ENCODE results near the gene PNMA1.

The PNMA1 gene

DNA sequence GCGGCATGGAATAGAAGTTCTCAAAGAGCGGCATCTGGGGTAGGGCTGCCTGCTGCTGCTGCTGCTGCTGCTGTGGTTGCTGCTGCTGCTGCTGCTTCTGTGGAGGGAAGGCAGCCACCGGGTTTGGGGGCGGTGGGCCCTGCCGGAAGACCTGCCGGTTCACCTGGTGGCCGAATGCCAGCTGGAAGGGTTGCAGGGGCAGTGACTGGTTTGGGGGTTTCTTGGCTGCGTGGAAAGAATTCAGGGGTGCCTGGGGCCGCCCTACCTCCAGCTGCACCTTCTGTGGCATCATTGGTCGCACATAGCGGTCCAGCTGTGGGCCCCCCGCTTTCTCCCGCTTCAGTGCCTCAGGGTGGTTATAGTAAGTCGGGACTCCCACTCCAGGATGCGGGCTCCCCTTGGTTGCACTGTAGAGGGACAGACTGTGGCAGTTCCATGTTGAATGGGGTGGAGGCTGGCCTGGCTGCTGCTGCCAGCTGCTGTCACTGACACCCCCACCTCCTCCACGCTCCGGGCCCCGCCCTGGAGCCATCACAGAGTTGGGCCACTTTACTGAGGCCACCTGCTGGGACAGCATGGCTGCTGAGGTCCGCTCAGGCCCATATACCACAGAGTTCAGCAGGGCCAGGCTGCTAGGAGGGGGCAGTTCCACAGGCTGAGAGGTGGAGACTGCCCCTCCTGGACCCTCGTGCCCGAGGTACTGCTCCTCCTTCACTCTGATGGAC lies 25.2 kb upstream of the PNMA1 start:
- no peak overlapping the region for H4K91ac ChIP-seq (ENCODE audit: low read depth, low read length)
- no peak overlapping the region for H3K27ac ChIP-seq (ENCODE audit: low read depth, low read length)
- H3K9me3 ChIP-seq (ENCODE audit: insufficient read depth, low read depth, low read length) = no peaks in the 10 kb centered on the region
- no peak overlapping the region for H2BK5ac ChIP-seq (ENCODE audit: low read depth, low read length, poor library complexity)
- DNase-seq = no peak
- peak overlapping the region; percentile 50 for H3K4ac ChIP-seq (ENCODE audit: low read depth, low read length)
- no peaks in the 10 kb centered on the region for H3K27me3 ChIP-seq (ENCODE audit: insufficient read depth, low read length)
- H3K4me2 ChIP-seq (ENCODE audit: low read length) = no peak overlapping the region
- H4K8ac ChIP-seq (ENCODE audit: low read depth, low read length) = no peak overlapping the region
- H3K4me1 ChIP-seq (ENCODE audit: control insufficient read depth in 1 of 2, insufficient read depth in 2 of 2, low read length in 2 of 2) = peaks cover 37 to 39% of the 10 kb centered on the region in 2 experiments
- H4K12ac ChIP-seq (ENCODE audit: low read depth, low read length) = no peak overlapping the region
- H3K18ac ChIP-seq (ENCODE audit: low read length) = peak overlapping the region; percentile 4
- H3K9ac ChIP-seq (ENCODE audit: low read length) = no peak overlapping the region
- H3K23ac ChIP-seq (ENCODE audit: low read length) = no peak overlapping the region
- H3K36me3 ChIP-seq (ENCODE audit: control insufficient read depth in 1 of 2, insufficient read depth in 2 of 2, low read length in 2 of 2) = peaks cover 29 to 33% of the 10 kb centered on the region in 2 experiments
- H2AK5ac ChIP-seq (ENCODE audit: low read length) = no peak overlapping the region
- H3K14ac ChIP-seq (ENCODE audit: low read length) = no peak overlapping the region
- H3K79me2 ChIP-seq (ENCODE audit: control insufficient read depth, insufficient read depth, low read length, poor library complexity) = peaks cover 25% of the 10 kb centered on the region
- H2BK12ac ChIP-seq (ENCODE audit: low read length) = no peak overlapping the region
- H2BK120ac ChIP-seq (ENCODE audit: insufficient read depth, low read length, poor library complexity) = no peak overlapping the region
- no peak overlapping the region for H3K4me3 ChIP-seq (ENCODE audit: low read depth, low read length)
- no CpG with 5 or more reads among the region's 21 CpGs for WGBS (ENCODE audit: extremely low coverage, insufficient coverage, insufficient read length)
- no peak overlapping the region for H2AFZ ChIP-seq (ENCODE audit: insufficient read depth, low read length, poor library complexity)
- H3K79me1 ChIP-seq (ENCODE audit: low read length) = peaks cover 20% of the 10 kb centered on the region

DNA sequence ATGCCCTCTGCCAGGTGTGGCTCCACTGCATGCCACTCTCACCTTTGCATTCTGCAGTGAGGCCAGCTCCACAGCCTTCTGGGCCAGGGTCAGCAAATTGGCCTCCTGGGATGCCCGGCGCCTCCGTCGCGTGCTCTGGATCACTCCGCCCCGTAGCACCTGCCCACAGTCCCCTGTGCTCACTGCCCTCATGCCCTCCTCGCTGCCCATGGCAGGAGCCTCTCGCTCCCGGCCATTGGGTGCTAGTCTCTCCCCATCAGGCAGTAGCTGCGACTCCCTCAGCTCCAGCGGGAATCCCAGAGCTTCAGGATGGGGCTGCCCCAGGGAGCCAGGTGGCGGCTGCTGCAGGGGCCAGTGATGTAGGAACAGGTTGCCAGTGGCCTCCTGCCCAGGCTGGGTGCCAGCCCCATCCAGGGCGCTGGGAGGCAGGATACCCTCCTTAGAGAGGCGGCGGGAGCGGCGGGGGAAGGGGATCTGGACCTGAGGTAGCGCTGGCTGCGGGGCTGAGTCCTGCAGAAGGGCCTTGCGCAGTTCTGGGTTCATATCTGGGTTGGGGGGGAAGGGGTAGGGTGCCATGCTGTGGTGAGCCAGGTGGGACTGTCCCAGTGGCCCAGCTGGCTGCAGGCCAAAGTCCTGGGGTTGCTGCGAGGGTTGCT lies 24.5 kb upstream of the PNMA1 start:
- H4K12ac ChIP-seq (ENCODE audit: low read depth, low read length) = no peak overlapping the region

DNA sequence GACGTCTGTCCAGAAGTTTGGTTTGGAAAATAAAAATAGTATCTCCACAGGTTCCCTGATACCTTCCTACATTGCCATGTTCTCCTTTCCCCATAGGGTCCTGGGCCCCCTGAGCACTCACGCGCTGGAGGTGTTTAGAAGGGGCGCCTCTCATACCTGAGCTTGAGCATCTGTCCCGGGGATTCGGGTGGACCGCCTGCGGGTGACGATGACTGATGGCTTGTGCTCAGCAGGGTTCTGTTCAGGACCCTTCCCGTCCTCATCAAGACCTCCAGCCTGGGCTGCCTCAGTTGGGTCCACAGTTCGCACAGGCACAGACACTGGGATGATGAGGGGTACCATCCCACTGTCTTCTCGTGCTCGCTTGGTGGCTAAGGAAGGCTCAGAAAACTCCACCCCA lies 22.7 kb upstream of the PNMA1 start:
- Histone ChIP-seq H3K27ac (ENCODE audit: low read depth, low read length) (no peak overlapping the region), H4K91ac (ENCODE audit: low read depth, low read length) (no peak overlapping the region), H3K23ac (ENCODE audit: low read length) (no peak overlapping the region), H4K12ac (ENCODE audit: low read depth, low read length) (no peak overlapping the region), H2AFZ (ENCODE audit: insufficient read depth, low read length, poor library complexity) (no peak overlapping the region), H3K36me3 (ENCODE audit: control insufficient read depth in 1 of 2, insufficient read depth in 2 of 2, low read length in 2 of 2) (peaks cover 31 to 34% of the 10 kb centered on the region in 2 experiments), H3K9ac (ENCODE audit: low read length) (no peak overlapping the region), H2AK5ac (ENCODE audit: low read length) (no peak overlapping the region), H3K9me3 (ENCODE audit: insufficient read depth, low read depth, low read length) (no peaks in the 10 kb centered on the region), H2BK12ac (ENCODE audit: low read length) (no peak overlapping the region), H3K4me2 (ENCODE audit: low read length) (no peak overlapping the region), H3K27me3 (ENCODE audit: insufficient read depth, low read length) (no peaks in the 10 kb centered on the region), H4K8ac (ENCODE audit: low read depth, low read length) (no peak overlapping the region), H3K18ac (ENCODE audit: low read length) (no peak overlapping the region), H2BK5ac (ENCODE audit: low read depth, low read length, poor library complexity) (no peak overlapping the region), H3K4ac (ENCODE audit: low read depth, low read length) (no peak overlapping the region), H3K4me3 (ENCODE audit: low read depth, low read length) (no peak overlapping the region), H3K79me2 (ENCODE audit: control insufficient read depth, insufficient read depth, low read length, poor library complexity) (peaks cover 12% of the 10 kb centered on the region), H2BK120ac (ENCODE audit: insufficient read depth, low read length, poor library complexity) (no peak overlapping the region), H3K79me1 (ENCODE audit: low read length) (peaks cover 13% of the 10 kb centered on the region), H3K4me1 (ENCODE audit: control insufficient read depth in 1 of 2, insufficient read depth in 2 of 2, low read length in 2 of 2) (peaks cover 14% of the 10 kb centered on the region in 2 experiments), H3K14ac (ENCODE audit: low read length) (no peak overlapping the region)
- no CpG with 5 or more reads among the region's 13 CpGs for WGBS (ENCODE audit: extremely low coverage, insufficient coverage, insufficient read length)
- DNase-seq = no peak

More for the DNA sequence above, 24.5 kb upstream of the PNMA1 start:
- peaks cover 31 to 34% of the 10 kb centered on the region in 2 experiments for H3K36me3 ChIP-seq (ENCODE audit: control insufficient read depth in 1 of 2, insufficient read depth in 2 of 2, low read length in 2 of 2)
- peaks cover 20% of the 10 kb centered on the region for H3K79me2 ChIP-seq (ENCODE audit: control insufficient read depth, insufficient read depth, low read length, poor library complexity)
- no peak overlapping the region for H3K4me2 ChIP-seq (ENCODE audit: low read length)
- H2AFZ ChIP-seq (ENCODE audit: insufficient read depth, low read length, poor library complexity) = no peak overlapping the region
- no peak overlapping the region for H2BK120ac ChIP-seq (ENCODE audit: insufficient read depth, low read length, poor library complexity)
- H4K91ac ChIP-seq (ENCODE audit: low read depth, low read length) = no peak overlapping the region
- H3K4ac ChIP-seq (ENCODE audit: low read depth, low read length) = peak overlapping the region; percentile 4
- peak overlapping the region; percentile 12 for H3K18ac ChIP-seq (ENCODE audit: low read length)
- H3K4me3 ChIP-seq (ENCODE audit: low read depth, low read length) = no peak overlapping the region
- H3K9ac ChIP-seq (ENCODE audit: low read length) = no peak overlapping the region
- WGBS (ENCODE audit: extremely low coverage, insufficient coverage, insufficient read length) = no CpG with 5 or more reads among the region's 22 CpGs
- H2BK5ac ChIP-seq (ENCODE audit: low read depth, low read length, poor library complexity) = no peak overlapping the region
- DNase-seq = no peak
- no peak overlapping the region for H3K27ac ChIP-seq (ENCODE audit: low read depth, low read length)
- peaks cover 32% of the 10 kb centered on the region in 2 experiments for H3K4me1 ChIP-seq (ENCODE audit: control insufficient read depth in 1 of 2, insufficient read depth in 2 of 2, low read length in 2 of 2)
- H3K23ac ChIP-seq (ENCODE audit: low read length) = no peak overlapping the region
- H3K79me1 ChIP-seq (ENCODE audit: low read length) = peaks cover 20% of the 10 kb centered on the region
- no peak overlapping the region for H3K14ac ChIP-seq (ENCODE audit: low read length)
- H3K9me3 ChIP-seq (ENCODE audit: insufficient read depth, low read depth, low read length) = no peaks in the 10 kb centered on the region
- no peaks in the 10 kb centered on the region for H3K27me3 ChIP-seq (ENCODE audit: insufficient read depth, low read length)
- H4K8ac ChIP-seq (ENCODE audit: low read depth, low read length) = no peak overlapping the region
- no peak overlapping the region for H2AK5ac ChIP-seq (ENCODE audit: low read length)
- no peak overlapping the region for H2BK12ac ChIP-seq (ENCODE audit: low read length)

DNA sequence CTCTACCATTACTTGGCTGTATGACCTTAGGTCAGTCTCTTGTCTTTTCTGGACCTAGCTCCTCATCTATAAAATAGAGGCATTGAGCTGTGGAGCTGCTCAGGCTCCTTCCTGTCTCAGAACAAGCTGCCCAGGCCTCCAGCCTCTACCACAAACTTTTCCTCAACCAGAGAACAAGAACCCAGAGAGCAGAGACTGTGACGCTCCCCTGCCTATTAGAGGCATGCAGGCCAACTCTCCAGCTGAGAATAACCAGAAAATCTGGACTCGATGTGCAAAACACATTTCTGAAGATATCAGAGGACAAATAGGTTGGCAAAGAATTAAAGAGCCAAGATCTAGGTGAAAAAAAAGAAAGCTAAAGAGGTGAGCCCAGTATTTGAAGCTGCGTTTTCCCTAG lies 17.8 kb upstream of the PNMA1 start:
- Histone ChIP-seq H2BK120ac (ENCODE audit: insufficient read depth, low read length, poor library complexity) (no peak overlapping the region), H2AFZ (ENCODE audit: insufficient read depth, low read length, poor library complexity) (no peak overlapping the region), H3K18ac (ENCODE audit: low read length) (no peak overlapping the region), H3K36me3 (ENCODE audit: control insufficient read depth in 1 of 2, insufficient read depth in 2 of 2, low read length in 2 of 2) (peaks cover 22 to 29% of the 10 kb centered on the region in 2 experiments), H2AK5ac (ENCODE audit: low read length) (no peak overlapping the region), H3K9ac (ENCODE audit: low read length) (no peak overlapping the region), H3K79me1 (ENCODE audit: low read length) (no peaks in the 10 kb centered on the region), H3K14ac (ENCODE audit: low read length) (no peak overlapping the region), H3K4me3 (ENCODE audit: low read depth, low read length) (no peak overlapping the region), H3K4me1 (ENCODE audit: control insufficient read depth in 1 of 2, insufficient read depth in 2 of 2, low read length in 2 of 2) (peaks cover 0 to 5% of the 10 kb centered on the region in 2 experiments), H4K91ac (ENCODE audit: low read depth, low read length) (no peak overlapping the region), H3K27ac (ENCODE audit: low read depth, low read length) (no peak overlapping the region), H4K12ac (ENCODE audit: low read depth, low read length) (no peak overlapping the region), H3K27me3 (ENCODE audit: insufficient read depth, low read length) (no peaks in the 10 kb centered on the region), H3K4me2 (ENCODE audit: low read length) (no peak overlapping the region), H2BK12ac (ENCODE audit: low read length) (no peak overlapping the region), H3K4ac (ENCODE audit: low read depth, low read length) (no peak overlapping the region), H3K9me3 (ENCODE audit: insufficient read depth, low read depth, low read length) (no peaks in the 10 kb centered on the region), H3K23ac (ENCODE audit: low read length) (no peak overlapping the region), H4K8ac (ENCODE audit: low read depth, low read length) (no peak overlapping the region), H2BK5ac (ENCODE audit: low read depth, low read length, poor library complexity) (no peak overlapping the region), H3K79me2 (ENCODE audit: control insufficient read depth, insufficient read depth, low read length, poor library complexity) (no peaks in the 10 kb centered on the region)
- DNase-seq = no peak
- no CpG with 5 or more reads among the region's 3 CpGs for WGBS (ENCODE audit: extremely low coverage, insufficient coverage, insufficient read length)
